Keratinocyte (primary cell): ENCODE measurements around the gene RGS2. TPM values are rescaled to one million over a fixed set of nuclear protein-coding genes. Genes with fewer than 3 reads are reported as not detected.

ENCODE experiments used
- DNase-seq: peaks from one replicate; pipeline ENCODE4 v3.0.0-alpha.2; 2011; ENCODE audit warnings: low read depth, missing footprints, low spot score
- FAIRE-seq: peaks from 2 replicates; lab custom pipeline; 2011; peaks lifted over from hg19 to GRCh38; lab: Jason Lieb, UNC
- H2AFZ ChIP-seq: 2 replicates; pipeline ENCODE4 v1.6.0; 2012; ENCODE audit warnings: low read length, control low read depth, inconsistent platforms; ENCODE audit not compliant: control insufficient read depth
- H3K27ac ChIP-seq: 2 replicates; pipeline ENCODE4 v1.5.1; 2011; ENCODE audit warnings: low read length; ENCODE audit not compliant: control insufficient read depth, insufficient read depth
- H3K27me3 ChIP-seq: 3 replicates; pipeline ENCODE4 v1.6.0; 2011; ENCODE audit warnings: low read length; ENCODE audit not compliant: control insufficient read depth, insufficient read depth; ENCODE audit errors: extremely low read depth
- H3K36me3 ChIP-seq, 2 experiments: 2 replicates in 1 of 2; 3 replicates in 1 of 2; pipeline ENCODE4 v1.5.1; 2011; ENCODE audit warnings: low read length in 2 of 2, mild to moderate bottlenecking in 1 of 2; ENCODE audit not compliant: control insufficient read depth in 2 of 2, insufficient read depth in 2 of 2; ENCODE audit errors: extremely low read depth in 1 of 2
- H3K4me1 ChIP-seq: 3 replicates; pipeline ENCODE4 v1.5.1; 2011; ENCODE audit warnings: low read length; ENCODE audit not compliant: control insufficient read depth, insufficient read depth; ENCODE audit errors: extremely low read depth
- H3K4me2 ChIP-seq: 3 replicates; pipeline ENCODE4 v1.6.0; 2011; ENCODE audit warnings: low read depth, low read length; ENCODE audit not compliant: control insufficient read depth, insufficient read depth; ENCODE audit errors: extremely low read depth
- H3K4me3 ChIP-seq, 3 experiments: fragments of 200-600 bp in 1 of 3; sonication (generic) in 1 of 3; 2 replicates in 2 of 3; 3 replicates in 1 of 3; pipeline ENCODE4 v1.5.1; 2011 to 2016; ENCODE audit warnings: low read length in 3 of 3, mild to moderate bottlenecking in 3 of 3, control low read depth in 2 of 3, inconsistent platforms in 1 of 3, low read depth in 1 of 3, mixed read lengths in 1 of 3, mixed run types in 1 of 3, moderate library complexity in 1 of 3; ENCODE audit not compliant: control insufficient read depth in 2 of 3, insufficient read depth in 2 of 3; ENCODE audit errors: extremely low read depth in 1 of 3
- H3K79me2 ChIP-seq: 2 replicates; pipeline ENCODE4 v1.6.0; 2012; ENCODE audit warnings: low read length; ENCODE audit not compliant: control insufficient read depth, insufficient read depth
- H3K9ac ChIP-seq: 3 replicates; pipeline ENCODE4 v1.6.0; 2011; ENCODE audit warnings: low read length; ENCODE audit not compliant: control insufficient read depth, insufficient read depth; ENCODE audit errors: extremely low read depth
- H3K9me1 ChIP-seq: 3 replicates; pipeline ENCODE4 v1.6.0; 2011; ENCODE audit warnings: low read length; ENCODE audit not compliant: control insufficient read depth, insufficient read depth; ENCODE audit errors: extremely low read depth
- H3K9me3 ChIP-seq: 2 replicates; pipeline ENCODE4 v1.5.1; 2012; ENCODE audit warnings: low read depth, low read length; ENCODE audit not compliant: control insufficient read depth
- H4K20me1 ChIP-seq: 3 replicates; pipeline ENCODE4 v1.6.0; 2011; ENCODE audit warnings: low read length; ENCODE audit not compliant: control insufficient read depth, insufficient read depth; ENCODE audit errors: extremely low read depth
- CTCF ChIP-seq, 3 experiments: IDR thresholded peaks in 1 of 3; conservative IDR thresholded peaks in 1 of 3; optimal IDR thresholded peaks in 1 of 3; 2 replicates in 2 of 3; 3 replicates in 1 of 3; pipeline versions ENCODE3 to v1.5.1; 2011; ENCODE audit warnings: low read length in 3 of 3, mild to moderate bottlenecking in 3 of 3, moderate library complexity in 2 of 3, control low read depth in 1 of 3, inconsistent platforms in 1 of 3; ENCODE audit not compliant: insufficient read depth in 2 of 3; ENCODE audit errors: extremely low read depth in 1 of 3
- EZH2 ChIP-seq: IDR thresholded peaks from one replicate; pipeline ENCODE4 v1.6.1; 2012; ENCODE audit warnings: inconsistent platforms, mild to moderate bottlenecking, low read length, moderate library complexity
- dilution Hi-C: fragments of 300-500 bp; cut with MboI; formaldehyde crosslinking; loops from one replicate; pipeline ENCODE4 v1.7.0; 2020; ENCODE audit warnings: low sequenced_read_pairs; ENCODE audit not compliant: extremely low pct_ligation_motif_present
- polyA plus RNA-seq, 5 experiments: library from polyadenylated mRNA; depleted of rRNA in 3 of 5; stranded (reverse) in 3 of 5; stranded (forward) in 1 of 5; unstranded in 1 of 5; fragments of >200 nt; gene quantifications; 1 replicate in 1 of 5; 2 replicates in 3 of 5; 3 replicates in 1 of 5; pipeline versions ENCODE4 v1.2.1 to v1.2.3, GENCODE V29; 2011 to 2012; ENCODE audit warnings: missing spikeins in 2 of 5, low read depth in 1 of 5, low replicate concordance in 1 of 5

Gene RGS2
- polyA plus RNA-seq, 1 donor (not counting 4 experiments of a cell fraction or from before 2014, with no cell fraction given), result 128 TPM

GRCh38 chr1:192812420-192813209 lies 3.8 kb downstream of the RGS2 start:
- FAIRE-seq (no peak), DNase-seq (no peak)
- no peaks in the 10 kb centered on the region for H3K27me3 ChIP-seq
- H3K4me3 ChIP-seq, result no peak overlapping the region
- H3K27ac ChIP-seq, result no peak overlapping the region
- peaks cover 2% of the 10 kb centered on the region for H3K9me1 ChIP-seq
- H3K9ac ChIP-seq, result no peak overlapping the region
- TF ChIP-seq EZH2 (no peak), CTCF (optimal IDR thresholded peaks at IDR 0.05 in 1 of 3, IDR thresholded peaks at IDR 0.05 in 1 of 3, conservative IDR thresholded peaks at IDR 0.05 in 1 of 3; ENCODE audit: extremely low read depth in 1 of 3, insufficient read depth in 2 of 3, low read length in 3 of 3) (no peak)
- H3K9me3 ChIP-seq, result no peaks in the 10 kb centered on the region
- H3K36me3 ChIP-seq, result peaks cover 3 to 7% of the 10 kb centered on the region in 2 experiments
- dilution Hi-C loops, result loop anchor here (25.0 kb wide), 1 partner anchor 200 kb away; no protein-coding TSS in a partner anchor
- H2AFZ ChIP-seq, result no peak overlapping the region
- no peaks in the 10 kb centered on the region for H4K20me1 ChIP-seq
- H3K4me1 ChIP-seq, result peaks cover 16% of the 10 kb centered on the region
- H3K4me2 ChIP-seq, result no peak overlapping the region
- H3K79me2 ChIP-seq, result peaks cover 6% of the 10 kb centered on the region

- Histone ChIP-seq H3K36me3 (peaks cover 3 to 7% of the 10 kb centered on the region in 2 experiments), H3K79me2 (no peaks in the 10 kb centered on the region), H3K4me1 (peaks cover 5% of the 10 kb centered on the region), H3K27ac (no peak overlapping the region), H3K27me3 (no peaks in the 10 kb centered on the region), H4K20me1 (no peaks in the 10 kb centered on the region), H3K9ac (no peak overlapping the region), H3K4me2 (no peak overlapping the region), H3K9me1 (peaks cover 2% of the 10 kb centered on the region), H2AFZ (no peak overlapping the region), H3K9me3 (no peaks in the 10 kb centered on the region), H3K4me3 (no peak overlapping the region)
- dilution Hi-C loops, result loop anchor here (25.0 kb wide), 1 partner anchor 197 kb away; no protein-coding TSS in a partner anchor
- TF ChIP-seq CTCF (optimal IDR thresholded peaks at IDR 0.05 in 1 of 3, IDR thresholded peaks at IDR 0.05 in 1 of 3, conservative IDR thresholded peaks at IDR 0.05 in 1 of 3; ENCODE audit: extremely low read depth in 1 of 3, insufficient read depth in 2 of 3, low read length in 3 of 3) (no peak), EZH2 (no peak)
- FAIRE-seq, result no peak
- DNase-seq, result no peak
Measured at GRCh38 chr1:192814805-192815204, 6.0 kb downstream of the RGS2 start.
